Stimulated activated CD4-positive, alpha-beta T cell treated with anti-CD3 and anti-CD28 coated beads, Interleukin-12 subunit alpha, Interleukin-12 subunit beta, amount 100 ng/mL, for 48 hours (primary cell): ENCODE data around the gene KATNIP.

Experiments
- DNase-seq, 3 donors: peaks; one replicate each; pipeline ENCODE4 v3.0.0-alpha.2; 2020; ENCODE audit warnings: low read depth in 2 of 3, low spot score in 1 of 3

The KATNIP gene

DNA sequence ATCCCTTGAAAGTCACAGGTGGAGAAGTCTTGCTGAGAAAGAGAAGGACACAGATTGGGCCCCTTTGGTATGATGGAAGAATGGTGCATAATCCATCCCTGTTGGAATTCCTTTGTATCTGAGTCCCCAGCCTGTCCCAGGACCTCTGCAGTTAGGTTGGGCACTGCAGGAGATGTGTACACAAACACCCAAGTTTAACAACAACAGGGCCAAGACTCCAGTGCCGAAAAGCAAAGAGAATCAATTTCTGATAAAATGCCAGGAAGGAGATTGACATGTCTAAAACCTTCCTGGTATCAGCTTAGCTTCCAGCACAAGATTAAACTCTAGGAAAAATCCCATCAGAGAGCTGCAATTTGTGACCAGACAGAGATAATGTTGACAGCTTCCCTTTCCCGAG is 32.9 kb downstream of the KATNIP start:
- DNase-seq: no peak

DNA sequence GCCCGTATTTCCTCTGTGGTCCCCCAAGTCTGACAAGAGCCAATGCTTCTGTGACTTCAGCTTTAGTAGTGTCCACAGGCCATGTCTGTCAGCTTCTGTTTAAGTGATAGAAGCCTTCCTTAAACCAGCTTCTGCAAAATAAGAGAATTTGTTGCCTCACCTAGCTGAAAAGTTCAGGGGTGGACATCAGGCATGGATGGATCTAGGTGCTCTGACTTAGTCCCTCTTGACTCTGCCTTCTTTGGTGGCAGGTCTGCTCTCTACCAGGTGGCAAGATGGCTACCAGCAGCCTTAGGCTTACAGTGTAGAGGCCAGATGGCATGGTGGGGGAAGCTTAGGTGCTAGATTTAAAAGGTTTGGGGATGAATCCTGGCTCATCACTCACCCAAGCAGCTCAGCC is 33.7 kb downstream of the KATNIP start:
- DNase-seq: no peak

DNA sequence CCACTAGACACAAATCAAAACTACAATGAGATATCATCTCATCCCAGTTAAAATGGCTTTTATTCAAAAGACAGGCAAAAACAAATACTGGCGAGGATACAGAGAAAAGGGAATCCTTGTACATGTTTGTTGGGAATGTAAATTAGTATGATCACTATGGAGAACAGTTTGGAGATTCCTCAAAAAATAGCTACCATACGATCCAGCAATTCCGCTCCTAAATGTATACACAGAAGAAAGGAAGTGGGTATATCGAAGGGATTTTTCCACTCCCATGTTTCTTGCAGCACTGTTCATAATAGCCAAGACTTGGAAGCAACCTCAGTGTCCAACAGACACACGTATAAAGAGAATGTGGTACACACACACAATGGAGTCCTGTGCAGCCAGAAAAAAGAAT is 35.3 kb downstream of the KATNIP start:
- DNase-seq: no peak

DNA sequence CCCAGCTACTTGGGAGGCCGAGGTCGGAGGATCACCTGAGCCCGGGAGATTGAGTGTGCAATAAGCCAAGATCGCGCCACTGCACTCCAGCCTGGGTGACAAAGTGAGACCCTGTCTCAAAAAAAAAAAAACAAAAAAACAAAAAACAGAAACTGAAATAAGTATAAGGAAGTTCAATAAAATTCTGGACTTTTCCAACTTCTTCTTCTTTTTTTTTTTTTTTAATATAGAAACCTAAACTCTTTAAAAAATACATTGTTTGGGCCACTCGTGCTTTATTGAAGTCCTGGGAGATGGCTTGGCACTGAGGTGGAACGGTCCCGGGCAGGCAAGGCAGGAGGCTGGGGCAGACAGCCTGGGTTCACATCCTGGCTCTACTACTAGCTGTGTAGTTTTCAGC is 36.8 kb downstream of the KATNIP start:
- DNase-seq: no peak

DNA sequence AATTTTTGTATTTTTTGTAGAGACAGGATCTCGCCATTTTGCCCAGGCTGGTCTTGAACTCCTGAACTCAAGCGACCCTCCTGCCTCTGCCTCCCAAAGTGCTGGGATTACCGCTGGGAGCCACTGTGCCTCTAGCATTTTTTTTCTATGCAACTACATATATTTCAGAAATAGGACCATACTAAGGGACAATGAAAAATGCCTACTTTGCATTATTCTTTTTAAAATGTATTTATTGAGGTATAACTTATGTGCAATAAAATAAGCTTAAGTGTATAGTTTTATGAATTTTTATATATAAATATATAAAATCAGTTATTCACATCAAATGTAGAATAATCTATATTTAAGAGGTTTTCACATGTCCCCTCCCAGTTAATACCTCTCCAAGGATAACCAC is 38.1 kb downstream of the KATNIP start:
- no peak for DNase-seq

DNA sequence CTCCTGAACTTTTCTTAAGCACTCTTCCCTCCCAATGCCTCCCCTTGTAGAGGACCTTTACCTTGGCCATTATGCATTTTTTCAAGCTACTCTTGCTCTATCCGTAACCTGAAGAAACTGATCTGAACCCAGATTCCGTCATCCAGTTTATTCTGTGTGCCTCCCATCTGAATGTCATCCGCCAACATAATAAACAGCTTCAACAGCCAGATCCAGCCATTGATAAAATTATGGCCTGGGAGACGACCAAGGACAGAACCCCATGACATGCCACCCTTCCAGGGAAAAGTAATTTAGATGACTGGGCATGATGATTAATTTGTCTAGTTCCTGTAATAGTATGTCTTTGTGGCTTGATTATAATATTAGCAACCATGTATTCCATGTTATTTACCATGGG is 41.9 kb downstream of the KATNIP start:
- no peak for DNase-seq

DNA sequence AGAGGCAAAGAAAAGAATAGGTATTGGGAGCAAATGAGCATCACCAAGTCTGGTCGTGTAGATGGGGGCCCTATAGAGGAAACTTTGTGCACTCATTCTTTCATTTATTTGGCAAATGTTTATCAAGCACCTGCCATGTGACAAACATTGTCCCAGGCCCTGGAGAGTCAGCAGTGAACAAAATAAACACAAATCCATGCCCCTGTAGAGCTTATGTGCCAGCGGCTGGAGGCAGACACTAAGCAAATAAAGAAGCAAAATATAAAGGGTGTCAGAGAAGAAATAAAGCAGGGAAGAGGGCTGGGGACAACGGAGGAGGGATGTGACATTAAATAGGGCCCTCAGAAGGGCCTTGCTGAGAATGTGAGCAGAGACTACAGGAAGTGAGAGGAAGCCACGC is 45.5 kb downstream of the KATNIP start:
- DNase-seq: no peak

DNA sequence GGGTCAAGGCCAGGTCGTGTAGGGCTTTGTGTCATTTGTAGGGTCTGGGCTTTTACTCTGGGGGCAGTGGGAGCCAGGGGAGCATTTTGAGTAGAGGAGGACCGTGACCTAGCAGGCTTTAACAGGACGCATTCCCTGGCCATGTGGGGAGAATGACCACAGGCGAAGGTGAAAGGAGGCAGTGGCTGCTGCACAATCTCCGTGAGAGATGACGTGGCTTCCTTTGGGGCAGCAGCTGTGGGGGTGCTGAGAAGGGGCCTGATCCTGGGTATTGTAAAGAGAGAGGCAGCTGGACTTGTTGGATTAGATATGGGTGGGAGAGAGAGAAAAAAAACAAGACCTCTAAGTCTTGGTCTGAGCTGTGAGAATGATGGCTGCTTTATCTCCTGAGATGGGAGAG is 46.0 kb downstream of the KATNIP start:
- no peak for DNase-seq

DNA sequence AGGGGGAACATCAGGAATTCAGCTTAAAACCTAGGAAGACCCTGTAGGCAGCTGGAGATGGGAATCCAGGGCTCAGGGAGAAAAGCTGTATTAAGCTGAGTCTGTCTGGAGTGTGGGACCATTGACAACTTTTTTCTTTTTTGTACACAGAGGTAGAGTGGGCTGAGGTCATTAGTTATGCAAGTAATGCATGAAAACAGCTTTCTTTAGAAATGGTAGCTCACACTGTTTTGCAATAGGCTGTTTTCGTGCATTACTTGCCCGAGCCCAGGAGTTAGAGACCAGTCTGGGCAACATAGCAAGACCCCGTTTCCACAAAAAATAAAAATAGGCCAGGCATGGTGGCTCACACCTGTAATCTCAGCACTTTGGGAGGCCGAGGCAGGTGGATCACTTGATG is 46.5 kb downstream of the KATNIP start:
- no peak for DNase-seq

DNA sequence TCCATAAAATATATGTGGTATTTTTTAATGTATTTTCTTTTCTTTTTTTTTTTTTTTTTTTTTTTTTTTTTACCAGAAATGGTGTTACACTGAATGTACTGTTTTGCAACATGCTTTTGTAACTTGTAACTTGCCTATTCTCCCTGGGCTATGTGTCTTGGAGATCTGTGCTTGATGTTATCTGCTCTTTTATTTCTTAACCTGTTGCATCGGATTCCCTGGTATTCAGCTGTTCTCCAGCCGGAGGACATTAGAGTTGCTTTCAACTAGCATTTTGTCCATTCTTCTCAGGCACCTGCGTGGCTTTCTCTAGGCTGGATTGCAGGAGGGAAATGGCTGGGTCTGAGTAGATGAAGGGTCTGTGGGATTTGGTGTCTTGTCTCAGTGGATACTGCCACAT is 47.4 kb downstream of the KATNIP start:
- DNase-seq: no peak

DNA sequence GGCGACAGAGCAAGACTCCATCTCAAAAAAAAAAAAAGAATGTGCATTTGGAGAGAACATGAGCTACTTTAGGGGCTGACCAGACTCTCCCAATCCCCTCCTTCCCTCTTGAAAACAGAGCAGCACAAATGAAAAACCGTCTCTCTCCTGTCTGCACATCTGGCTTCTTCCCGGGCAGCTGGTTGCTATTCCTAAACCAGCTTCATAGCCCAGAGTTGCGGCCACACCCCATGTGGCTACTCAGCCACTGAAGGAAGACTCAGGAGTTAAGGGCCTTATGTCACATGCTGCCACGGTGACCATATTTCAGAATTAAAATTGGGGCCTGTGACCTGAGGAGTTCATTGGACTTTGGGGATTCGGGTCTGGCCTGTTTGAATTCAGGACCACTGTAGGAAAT is 48.3 kb downstream of the KATNIP start:
- no peak for DNase-seq

DNA sequence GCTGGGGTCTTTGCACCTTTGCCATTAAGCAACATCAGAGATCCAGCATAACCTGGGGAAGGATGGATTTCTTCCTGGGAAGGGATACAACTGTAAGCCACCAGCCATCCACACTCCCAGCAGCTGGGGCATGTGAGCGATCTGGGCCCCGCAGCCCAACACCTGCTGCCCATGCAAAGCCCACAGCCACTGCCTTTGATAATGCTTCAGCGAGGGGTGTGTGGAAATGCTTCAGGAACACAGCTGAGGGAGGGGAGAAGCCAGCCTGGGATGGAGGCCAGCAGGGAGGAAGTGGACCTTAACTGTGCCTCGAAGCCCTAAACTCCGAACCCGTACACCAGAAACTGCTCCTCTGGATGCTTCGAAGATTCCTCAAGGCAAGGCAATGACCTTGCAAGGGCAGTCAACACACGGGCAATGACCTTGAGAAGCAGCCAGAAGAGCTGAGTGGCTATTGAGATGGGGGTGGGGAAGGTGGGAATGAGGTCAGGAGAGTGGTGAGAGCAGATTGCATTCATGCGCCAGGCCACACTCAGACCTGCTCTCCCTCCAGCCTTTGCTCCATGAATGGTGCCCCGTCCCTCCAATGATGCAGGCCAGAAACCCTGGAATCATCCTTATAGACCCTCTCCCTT is 49.1 kb downstream of the KATNIP start:
- no peak for DNase-seq

DNA sequence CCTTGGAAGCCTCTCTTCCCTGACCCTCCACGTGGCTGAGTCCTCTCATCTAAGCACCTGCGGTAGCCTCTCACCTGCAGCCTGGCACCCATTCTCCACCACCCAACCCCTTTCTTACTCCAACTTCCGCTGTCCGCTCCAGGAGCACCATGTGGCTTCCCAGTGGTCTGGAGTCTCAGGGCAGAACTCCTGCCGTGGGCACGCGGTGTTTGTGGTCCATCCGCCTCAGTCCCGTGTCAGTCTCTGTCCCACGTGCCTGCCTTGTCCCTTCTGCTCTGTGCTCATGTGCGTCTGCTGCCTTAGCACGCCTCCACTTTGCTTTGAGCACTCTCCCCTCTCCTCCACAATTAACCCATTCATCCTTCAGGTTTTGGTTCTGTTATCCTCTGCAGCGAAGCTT is 49.7 kb downstream of the KATNIP start:
- no peak for DNase-seq
